Myocyte (in vitro differentiated cells): ENCODE measurements around the gene ITGB2. TPM values are rescaled to one million over a fixed set of nuclear protein-coding genes. Genes with fewer than 3 reads are reported as not detected.
"Not testable (repeated sequence)": the region's sequence is repeated elsewhere in the genome, so short reads cannot be mapped to it uniquely, and the experiment has no call there.

Source experiments
- DNase-seq: peaks from one replicate; pipeline ENCODE4 v3.0.0-alpha.2; 2012; ENCODE audit warnings: low read depth
- total RNA-seq: library from RNA; depleted of rRNA; stranded (reverse); fragments of >200 nt; gene quantifications from 2 replicates; pipeline ENCODE4 v1.2.3, GENCODE V29; 2014

The ITGB2 gene
- total RNA-seq, 1 donor from 2014 or later: 3.2 TPM

DNA sequence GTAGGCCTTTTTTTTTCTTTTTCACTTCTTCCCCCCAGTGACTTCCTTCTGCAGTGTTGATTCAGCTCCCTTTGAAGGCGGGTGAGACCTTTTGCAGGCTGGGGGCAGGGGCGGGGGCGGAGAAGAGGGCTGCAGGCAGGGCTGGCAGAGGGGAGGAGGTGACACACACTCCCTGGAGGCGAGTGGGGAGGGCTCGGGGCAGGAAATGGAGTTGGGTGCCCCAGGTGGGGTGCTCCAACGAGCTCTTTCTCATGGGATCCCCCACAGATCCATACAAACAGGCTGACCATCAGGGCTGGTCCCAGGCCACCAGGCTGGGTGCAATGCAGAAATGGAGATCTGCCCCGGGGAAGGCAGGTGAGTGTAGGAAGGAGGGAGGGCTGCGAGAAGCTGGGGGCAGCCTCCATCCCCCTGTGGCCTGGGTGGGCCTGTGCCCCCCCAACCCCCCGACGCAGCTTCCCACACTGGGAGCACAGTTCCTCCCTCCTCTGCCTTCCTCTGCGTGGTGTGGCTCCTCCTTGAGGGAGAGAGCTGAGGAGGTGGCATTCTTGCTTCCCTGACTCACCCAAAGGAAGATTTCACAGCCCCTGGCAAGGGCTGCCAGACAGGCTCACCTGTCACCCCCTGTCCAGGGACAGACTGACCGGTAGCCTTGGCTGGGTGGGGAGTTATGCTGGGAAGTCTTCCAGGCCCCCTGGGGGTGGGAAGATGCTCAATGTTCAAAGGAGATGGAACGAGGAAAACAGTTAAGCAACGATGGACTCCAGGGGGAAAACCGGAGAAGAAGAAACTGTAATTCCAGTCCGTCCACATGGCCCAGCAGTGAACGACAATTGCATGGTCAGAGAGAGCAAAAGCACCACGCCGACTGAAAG, 7.1 kb upstream of the ITGB2 start:
- DNase-seq: peak; percentile 82

DNA sequence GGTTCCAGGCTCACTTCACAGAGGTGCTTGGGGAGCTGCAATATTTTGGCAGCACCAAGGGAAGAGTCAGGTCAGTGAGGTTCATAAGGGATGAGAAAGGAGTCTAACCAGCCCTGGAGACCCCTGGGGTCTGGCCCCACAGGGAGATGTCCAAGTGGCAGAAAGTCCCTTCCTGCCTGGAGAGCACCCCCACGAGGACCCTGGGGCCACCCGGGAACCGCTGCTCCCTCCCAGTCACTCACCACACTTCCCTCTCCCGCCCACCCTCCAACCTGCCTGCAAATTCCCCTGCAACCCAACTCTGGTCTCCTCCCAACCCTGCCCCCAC, 6.5 kb upstream of the ITGB2 start:
- DNase-seq: no peak

DNA sequence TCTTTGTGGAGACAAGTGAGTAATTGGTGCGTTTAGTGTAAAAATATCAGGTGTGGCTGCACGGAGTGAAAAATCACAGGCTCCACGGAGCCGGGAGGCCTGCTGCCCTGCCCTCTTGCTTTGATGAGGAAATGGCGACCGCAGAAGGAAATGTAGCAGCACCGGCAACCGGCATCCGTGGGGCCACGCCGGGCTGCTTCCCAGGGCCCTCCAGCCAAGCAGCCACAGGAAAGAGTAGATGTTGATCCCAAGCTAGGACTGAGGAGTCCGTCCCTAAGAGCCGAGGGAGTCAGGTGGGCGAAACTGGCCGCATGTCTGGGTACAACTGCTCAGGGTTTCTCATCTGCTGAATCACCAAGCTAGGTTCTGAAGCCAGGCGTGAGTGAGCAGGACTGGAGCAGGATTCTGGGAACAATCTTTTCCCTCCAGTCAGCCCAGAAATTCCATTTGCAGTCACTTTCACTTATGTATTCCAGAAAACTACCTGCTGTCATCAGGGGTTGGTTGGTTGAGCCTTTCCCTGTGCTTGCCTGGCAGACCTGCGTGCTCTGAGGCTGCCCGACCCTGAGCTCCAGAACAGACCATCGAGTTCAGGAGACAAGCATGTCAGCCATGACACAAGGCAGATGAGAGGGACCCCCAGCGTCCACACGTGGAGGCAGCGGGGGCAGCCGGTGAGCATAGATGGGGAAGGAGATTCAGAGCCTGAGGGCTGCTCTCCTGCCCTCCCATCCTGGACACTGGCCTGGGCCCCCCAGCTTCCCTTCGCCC, 5.8 kb upstream of the ITGB2 start:
- no peak for DNase-seq

DNA sequence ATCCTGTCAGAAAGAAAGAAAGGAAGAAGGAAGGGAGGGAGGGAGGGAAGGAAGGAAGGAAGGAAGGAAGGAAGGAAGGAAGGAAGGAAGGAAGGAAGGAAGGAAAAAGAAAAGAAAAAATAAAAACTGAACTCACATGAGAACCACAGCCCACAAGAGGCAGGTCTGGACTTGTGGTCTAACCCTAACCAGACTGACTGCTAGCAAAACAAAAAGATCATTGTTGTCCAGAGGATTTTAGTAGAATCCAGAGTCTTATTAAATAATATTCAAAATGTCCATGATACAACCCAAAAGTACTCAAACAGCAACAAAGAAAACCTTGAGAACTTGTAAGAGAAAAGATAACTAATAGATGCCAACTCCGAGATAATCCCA, 4.7 kb upstream of the ITGB2 start:
- peak; percentile 61 for DNase-seq

DNA sequence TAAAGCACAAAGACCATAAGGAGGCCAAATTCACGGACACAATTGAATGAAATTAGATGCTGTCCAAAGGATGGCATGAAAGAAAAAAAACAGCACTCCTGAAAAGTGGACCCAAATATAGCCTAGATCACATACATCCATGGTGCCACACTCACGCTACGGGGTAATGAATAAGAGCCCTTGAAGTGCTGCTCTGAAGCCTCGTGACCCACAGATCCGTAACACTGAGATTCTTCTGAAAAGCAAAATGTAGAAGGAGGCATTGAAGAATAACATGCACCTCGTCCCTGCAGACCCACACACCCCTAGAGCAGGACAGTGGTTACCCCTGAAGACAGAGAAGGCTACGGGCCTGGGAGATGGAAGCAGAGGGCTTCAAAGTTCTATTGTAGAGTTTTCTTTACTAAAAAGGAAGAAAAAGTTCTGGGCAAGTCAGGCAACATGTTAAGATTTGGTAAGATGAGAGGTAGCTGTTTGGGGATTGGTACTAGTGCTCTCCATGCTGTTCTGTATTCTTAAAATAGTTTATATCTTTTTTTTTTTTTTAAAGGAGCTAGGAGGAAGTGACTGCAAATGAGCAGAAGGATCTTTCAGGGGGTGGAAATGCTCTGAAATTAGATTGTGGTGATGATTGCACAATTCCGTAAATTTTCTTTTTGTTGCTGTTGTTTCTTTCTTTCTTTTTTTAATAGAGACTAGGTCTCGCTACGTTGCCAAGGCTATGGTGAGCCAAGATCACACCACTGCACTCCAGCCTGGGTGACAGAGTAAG, 4.1 kb upstream of the ITGB2 start:
- no peak for DNase-seq

DNA sequence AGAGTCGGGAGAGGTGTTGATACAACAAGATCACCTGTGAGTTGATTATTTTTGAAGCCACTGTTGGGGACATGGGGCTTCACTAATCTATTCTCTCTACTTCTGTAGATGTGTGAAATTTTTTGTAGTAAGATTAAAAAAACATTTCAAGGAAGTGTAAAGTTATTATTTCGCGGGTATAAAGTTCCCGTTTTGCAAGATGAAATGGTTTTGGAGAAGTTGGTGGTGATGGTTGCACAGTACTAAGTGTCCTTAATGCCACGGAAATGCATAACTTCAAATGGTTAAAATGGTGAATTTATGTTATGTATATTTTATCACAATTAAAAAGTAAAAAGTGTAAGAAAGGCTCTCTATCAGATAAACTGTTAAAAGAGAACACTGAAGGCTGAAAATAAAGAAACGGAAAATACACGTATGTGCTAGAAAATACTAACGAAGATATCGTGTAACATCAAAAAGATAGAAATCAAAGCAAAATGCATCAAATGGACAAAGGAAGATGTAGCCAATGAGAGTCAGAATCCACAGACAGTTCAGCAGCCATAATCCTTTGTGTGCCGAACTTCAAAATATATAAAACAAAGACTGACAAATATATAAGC, 2.9 kb upstream of the ITGB2 start:
- no peak for DNase-seq

DNA sequence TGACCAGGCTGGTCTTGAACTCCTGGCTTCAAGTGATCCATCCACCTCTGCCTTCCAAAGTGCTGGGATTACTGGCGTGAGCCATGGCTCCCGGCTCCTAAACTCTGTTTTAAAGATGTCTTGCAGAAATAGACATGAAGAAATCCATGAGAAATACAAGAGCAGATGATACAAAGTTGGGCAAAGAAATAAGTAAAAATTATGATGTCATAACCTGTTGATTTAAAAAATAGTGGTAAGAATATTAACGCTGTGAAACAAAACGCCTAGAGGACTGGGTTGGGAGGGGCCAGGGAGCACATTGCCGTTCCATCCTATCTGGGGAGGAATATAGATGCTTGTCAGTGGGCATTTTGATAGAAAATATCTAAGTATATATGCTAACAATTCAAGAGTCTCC, 1.2 kb upstream of the ITGB2 start:
- no peak for DNase-seq

DNA sequence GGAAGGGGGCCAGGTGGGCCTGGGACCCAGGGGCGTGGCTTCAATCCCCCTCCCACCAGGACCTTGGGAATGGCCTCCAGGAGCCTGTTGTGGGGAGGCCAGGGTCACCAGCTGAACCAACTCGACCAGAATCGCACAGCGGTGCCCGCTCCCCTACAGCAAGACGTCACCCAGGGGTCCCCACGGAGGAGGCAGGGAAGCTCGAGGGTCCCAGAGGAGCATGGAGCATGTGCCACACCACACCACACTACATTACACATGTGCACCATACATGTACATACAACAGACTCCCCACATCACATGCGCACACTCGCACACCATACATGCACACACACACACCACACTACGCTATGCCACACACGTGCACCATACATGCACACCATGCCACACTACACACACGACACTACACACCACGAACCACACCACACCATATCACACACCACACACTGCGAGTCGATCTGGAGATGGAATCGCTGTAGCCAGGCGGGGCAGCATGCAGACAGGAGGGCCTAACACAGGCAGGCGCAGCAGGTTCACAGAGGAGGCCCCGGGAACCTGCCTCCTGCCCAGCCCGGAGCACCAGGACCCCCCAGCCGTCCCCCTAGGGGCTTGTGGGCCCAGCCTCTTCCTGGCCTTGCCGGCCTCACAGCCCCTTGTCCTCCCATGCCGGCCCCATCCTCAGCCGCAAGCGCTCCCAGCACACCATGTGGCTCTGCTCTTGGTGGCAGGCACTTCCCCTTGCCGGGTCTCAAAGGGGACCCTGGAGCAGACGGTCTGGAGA, 596 bp downstream of the ITGB2 start:
- DNase-seq: no peak

DNA sequence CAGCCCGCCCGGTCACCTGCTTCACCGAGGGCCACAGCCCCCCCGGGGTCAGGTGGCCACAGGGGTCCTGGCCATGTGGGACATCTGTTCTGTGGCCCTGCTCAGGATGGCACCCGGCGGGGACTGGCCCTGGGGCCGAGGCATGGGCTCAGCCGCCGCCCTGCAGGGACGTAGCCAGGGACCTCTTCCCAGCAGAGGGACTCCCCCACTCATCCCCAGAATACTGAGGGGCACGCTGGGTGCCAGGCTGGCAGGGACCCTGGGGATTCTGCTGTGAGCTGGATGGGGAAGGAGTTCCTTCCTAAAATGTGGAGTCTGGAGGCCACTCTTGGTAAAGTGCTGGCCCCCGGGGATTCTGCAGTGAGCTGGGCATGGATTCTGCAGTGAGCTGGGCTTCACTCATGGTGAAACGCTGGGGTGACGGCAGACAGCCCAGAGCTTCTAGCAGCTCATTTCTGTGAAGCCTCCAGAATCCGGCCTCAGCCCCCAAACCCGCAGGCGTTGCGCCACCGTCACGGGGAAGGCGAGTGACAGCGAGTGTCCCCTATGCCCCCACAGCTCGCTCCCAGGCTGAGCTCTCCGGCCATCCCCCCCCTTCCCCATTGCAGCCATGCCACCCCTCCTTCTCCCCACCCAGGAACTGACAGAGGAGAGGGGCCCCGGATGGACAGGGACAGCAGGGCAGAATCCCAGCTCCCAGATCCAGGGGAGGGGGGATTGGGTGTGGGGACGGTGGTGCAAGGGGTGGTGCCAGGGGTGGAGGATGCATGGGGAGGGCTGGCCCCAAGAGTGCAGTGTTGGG, 1.4 kb downstream of the ITGB2 start:
- DNase-seq: no peak

DNA sequence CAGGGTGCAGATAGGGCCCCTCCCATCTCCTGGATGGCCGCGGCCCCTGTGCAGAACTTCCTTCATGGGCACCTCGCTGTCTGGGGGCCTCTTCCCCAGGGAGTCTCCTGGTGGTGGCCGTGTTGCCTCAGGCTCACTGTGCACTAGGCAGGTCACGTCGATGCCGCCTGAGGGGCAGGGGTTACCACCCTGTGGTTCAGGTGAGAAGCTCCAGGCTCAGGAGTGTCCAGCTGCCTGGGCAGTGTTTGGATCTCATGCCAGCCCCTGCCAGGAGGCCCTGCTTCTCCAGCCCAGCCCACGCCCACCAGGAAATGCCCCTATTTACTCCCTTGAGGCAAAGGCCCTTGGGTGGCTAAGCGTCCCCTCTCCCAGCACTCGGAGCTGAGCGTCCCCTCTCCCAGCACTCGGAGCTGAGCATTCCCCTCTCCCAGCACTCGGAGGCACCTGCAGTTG, 2.1 kb downstream of the ITGB2 start:
- no peak for DNase-seq

DNA sequence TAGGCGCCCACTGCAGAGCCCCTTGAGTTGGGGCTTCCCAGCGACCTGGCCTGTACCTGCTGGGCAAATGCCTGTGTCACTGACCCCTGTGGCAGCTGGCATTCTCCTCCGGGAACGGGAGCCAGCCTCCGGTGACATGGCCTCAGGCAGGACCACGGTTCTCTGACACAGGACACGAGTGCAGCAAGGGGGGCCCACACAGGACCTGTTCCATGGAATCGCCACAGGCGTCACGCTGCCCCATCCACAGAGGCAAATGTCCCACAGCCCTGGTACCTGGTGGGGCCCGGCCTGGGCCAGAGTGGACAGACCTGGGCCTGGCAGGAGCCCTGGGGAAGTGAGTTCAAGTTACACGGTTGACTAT, 2.6 kb downstream of the ITGB2 start:
- DNase-seq: no peak

DNA sequence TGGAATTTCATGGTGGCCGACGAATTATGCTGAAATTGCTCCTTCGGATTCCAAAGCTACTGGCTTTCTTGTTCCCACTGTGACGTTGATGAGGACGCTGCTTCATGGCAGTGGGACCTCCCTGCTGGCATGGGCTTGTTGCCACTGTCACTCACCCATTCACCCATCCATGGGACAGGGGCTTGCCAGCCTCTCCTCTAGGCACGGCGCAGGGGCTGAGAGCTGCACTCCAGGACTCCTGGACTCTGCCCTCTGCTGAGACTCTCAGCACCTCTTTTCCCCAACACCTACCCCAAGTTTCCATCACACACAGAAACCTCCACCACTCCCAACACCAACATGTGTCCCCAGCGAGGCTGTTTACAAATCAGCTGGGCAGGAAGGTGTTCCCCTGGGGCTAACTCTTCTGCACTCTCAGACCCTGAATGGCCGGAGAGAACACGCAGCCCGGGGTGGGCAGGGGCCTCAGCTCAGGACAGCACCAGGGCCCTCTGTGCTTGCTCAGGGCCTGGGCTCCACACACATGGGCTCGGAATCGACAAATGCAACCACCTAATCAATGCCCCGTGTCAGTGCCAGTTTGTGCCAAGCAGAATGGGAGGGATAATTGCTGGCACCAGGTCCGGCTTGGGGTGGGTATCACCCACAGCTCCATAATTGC, 3.1 kb downstream of the ITGB2 start:
- DNase-seq: no peak

DNA sequence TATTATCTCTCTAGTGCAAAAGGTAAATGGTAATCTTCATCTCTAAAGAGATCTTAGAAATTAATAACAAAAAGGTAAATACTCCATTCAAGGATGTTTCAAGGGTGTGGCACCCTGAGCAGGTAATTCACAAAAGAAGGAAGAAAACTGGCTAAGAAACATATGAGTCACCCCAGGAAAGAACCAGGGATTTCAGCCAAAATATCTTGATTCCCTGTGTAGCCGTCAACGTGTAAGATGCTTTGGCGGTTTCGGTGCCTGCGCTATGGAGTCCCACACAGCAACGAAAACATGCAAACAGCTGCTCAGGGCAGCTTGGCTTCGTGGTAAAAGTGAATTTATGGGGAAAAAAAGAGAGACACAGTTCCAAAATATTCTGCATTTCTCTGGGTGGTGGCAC, 3.7 kb downstream of the ITGB2 start:
- peak; percentile 43 for DNase-seq

DNA sequence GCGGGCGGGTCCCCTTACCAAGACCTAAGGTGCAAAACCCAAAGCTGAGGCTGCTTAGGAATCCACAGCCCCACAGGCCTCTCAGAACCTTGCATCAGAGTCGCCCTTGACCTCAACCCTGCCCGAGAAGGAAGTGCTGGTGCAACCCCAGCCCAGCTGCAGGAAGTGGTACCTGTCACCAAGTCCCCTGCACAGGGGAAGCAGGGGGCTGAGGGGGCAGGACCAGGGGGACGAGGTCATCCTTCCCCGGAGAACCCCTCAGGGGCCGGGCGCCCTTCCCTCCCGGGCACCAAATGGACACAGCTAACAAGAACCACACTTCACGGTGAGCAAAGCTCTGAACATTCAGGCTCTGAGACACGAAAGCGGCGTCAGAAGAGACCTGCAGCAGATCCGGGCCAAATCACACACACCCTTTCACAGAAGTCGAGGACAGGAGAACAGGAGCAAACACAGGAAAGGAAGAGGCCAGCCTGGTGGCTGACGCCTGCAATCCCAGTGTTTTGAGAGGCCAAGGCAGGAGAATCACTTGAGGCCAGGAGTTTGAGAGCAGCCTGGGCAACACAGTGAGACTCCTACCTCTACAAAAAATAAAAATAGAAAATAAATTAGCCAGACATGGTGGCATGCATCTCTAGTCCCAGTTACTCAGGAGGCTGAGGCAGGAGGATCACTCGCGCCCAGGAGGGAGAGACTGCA, 6.4 kb downstream of the ITGB2 start:
- DNase-seq: no peak

DNA sequence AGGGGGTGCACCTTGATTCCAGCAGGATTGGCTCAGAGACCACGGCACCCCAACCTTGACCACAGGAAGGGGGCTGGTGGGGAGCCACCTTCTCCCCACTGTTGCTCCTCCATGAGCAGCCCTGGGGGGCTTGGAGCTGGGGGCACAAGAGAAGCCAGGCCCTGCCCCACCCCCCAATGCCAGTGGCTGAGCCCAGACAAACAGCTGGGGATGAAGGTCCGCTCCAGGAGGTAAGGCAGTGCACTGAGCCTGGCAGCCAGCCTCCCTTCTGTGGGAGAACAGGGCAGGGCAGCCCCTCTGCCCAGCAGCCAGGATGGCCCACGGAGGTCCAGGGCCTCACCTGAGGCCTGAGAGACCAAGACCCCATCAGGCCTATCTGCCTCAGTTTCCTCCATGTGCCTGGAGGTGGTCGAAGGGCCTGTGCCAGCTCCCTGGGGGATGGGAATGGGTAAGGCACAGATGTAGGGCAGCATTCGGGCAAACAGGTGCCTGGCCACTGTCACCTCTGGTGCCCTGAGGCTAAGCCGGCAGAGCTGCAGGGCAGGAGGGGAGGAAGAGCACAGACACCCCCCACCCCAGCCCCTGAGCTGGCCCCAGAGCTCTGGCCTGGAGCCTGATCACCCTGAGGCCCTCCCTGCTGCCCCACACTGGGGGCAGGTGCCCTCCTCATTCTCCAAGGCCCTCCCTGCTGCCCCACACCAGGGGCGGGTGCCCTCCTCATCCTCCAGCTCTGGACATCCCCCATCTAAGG, 7.1 kb downstream of the ITGB2 start:
- DNase-seq: no peak

DNA sequence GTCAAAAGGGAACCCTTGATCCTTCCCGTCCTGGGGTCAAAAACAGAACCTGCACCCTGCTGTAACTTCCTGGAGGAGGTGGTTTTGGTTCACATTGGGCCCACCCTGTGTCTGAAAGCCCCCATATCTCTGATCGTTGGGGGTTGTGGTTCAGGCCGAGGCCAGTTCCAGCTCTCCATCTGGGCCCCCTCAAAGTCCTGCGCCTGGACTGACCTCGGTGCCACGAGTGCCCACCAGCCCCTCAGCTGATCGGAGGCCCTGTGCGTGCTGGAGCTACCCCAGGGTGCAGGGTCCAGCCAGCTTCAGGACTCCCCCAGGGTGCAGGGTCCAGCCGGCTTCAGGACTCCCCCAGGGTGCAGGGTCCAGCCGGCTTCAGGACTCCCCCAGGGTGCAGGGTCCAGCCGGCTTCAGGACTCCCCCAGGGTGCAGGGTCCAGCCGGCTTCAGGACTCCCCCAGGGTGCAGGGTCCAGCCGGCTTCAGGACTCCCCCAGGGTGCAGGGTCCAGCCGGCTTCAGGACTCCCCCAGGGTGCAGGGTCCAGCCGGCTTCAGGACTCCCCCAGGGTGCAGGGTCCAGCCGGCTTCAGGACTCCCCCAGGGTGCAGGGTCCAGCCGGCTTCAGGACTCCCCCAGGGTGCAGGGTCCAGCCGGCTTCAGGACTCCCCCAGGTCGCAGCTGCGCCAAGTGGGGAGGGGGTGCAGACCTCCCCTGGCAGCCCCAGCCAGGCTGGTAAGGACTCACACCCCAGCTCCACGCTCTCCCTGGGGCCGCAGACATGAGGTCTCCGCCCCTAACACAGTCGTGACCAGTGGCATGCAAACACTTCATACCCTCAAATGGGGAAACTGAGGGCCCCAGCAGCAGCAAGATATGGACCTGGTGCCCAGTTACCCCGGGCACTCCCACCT, 7.9 kb downstream of the ITGB2 start:
- DNase-seq: not testable (repeated sequence)

DNA sequence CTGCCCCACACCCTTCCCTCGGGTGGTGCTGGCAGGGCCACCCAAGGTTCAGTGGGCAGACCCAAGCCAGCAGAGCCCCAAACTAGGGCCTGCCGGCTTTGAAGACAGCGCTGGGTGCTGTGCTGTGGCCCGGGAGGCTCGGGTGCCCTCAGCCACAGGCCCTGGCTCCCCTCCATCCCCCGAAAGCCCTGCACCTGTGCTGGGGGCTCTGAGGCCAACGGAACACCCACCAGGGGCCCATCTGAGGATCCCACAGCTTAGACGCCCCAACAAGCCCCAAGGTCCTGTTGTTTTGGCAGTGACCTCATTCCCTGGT, 8.6 kb downstream of the ITGB2 start:
- DNase-seq: no peak
